Measurements from ENCODE around the gene HEATR5A. TPM values are rescaled to one million over a fixed set of nuclear protein-coding genes. Genes with fewer than 3 reads are reported as not detected.
"Not testable (repeated sequence)": the region's sequence is repeated elsewhere in the genome, so short reads cannot be mapped to it uniquely, and the experiment has no call there.

HEATR5A gene
- total and polyA plus RNA-seq, 9 of the 15 experiments (the other 6 are each of a cell fraction or from before 2014, with no cell fraction given) = 8.0 to 50.9 (median 23.0) TPM

DNA sequence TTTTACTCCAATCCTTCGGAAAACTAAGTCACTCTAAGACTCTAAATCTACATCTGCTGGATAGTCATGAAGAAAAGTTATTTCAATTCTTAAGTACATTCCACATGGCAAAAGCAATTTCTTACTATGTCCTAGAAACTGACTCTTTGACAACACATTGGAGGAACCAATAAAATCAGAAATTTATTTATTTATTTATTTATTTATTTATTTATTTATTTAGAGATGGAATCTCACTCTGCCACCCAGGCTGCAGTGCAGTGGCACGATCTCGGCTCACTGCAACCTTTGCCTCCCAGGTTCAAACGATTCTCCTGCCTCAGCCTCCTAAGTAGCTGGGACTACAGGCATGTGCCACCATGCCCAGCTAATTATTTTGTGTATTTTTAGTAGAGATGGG is 58.6 kb downstream of the HEATR5A start:
- POLR2A ChIA-PET; intact Hi-C loops (cut with micrococcal nuclease); FAIRE-seq; BruUV-seq (replicated peaks); DNase-seq (ENCODE audit: extremely low read depth in 1 of 4, low spot score in 3 of 4); H3K79me2 ChIP-seq (ENCODE audit: control insufficient read depth, insufficient read depth, low read length); H3K9me1 ChIP-seq (ENCODE audit: control insufficient read depth, insufficient read depth, low read length); H3K27me3 ChIP-seq (ENCODE audit: control insufficient read depth in 2 of 2, insufficient read depth in 2 of 2, low read length in 2 of 2); H2AFZ ChIP-seq (ENCODE audit: low read depth, low read length); CTCF ChIA-PET (ENCODE audit: low intra/inter-chr PET ratio); H3K9me3 ChIP-seq (replicated peaks; ENCODE audit: control insufficient read depth, insufficient read depth, low read depth, low read length); H3K4me3 ChIP-seq; H3K9ac ChIP-seq (ENCODE audit: insufficient read depth in 1 of 2, low read depth in 2 of 2, low read length in 2 of 2); H3K4me2 ChIP-seq (ENCODE audit: insufficient read depth, low read length); ATAC-seq; H3K4me1 ChIP-seq (replicated peaks in 1 of 2; ENCODE audit: control insufficient read depth in 2 of 2, insufficient read depth in 2 of 2, low read length in 2 of 2); H3K27ac ChIP-seq (ENCODE audit: extremely low read depth, low read depth, low read length); H4K20me1 ChIP-seq (replicated peaks; ENCODE audit: control insufficient read depth, insufficient read depth, low read length): not testable (repeated sequence)
- H3K36me3 ChIP-seq (ENCODE audit: control insufficient read depth, insufficient read depth, low read length) = peaks cover 21% of the 10 kb centered on the region; the same call in 2 of the 3 replicates
- in situ Hi-C loops (cut with MboI) = loop anchor here (25.0 kb wide), 1 partner anchor 699 kb away; no protein-coding TSS in a partner anchor
- 85% methylated on average over 4 of the region's 4 CpGs for WGBS (ENCODE audit: insufficient coverage, low coverage, missing lambda C conversion rate)

DNA sequence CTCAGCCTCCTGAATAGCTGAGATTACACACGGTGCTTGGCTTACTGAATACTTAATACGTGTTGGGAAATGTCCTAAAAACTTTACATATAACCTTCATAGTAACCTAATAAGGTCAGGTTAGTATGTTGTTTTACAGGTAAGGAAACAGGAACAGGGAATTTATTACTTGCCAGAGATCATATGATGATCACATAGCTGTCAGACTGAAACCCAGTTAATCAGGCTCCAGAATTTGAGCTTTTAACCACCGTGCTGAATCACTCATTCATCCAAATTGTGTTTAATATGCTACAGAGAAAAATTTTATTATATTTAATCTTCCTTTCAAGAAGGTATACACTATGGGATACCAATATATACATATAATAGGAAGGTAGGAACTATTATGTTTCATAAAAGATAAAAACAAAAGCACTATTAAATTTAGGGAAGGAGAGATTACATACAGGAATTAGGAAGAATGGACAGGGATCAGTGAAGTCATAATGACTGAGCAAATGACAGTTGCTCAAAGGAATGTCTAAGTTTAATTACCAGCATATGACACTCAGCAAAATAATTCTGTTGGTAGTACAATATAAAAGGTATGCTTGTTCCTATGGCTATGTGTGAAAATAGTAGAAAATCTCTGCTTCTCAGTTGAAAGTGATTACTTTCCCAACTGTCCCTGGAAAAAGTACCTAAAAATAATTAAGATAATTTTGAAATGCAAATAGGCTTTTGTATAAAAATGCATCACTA is 59.3 kb downstream of the HEATR5A start:
- ChIA-PET POLR2A (interaction anchor here (0.6 to 1.1 kb wide), 2 partner anchors 12 to 689 kb away, joined by 3 read pairs; no protein-coding TSS in a partner anchor), CTCF (ENCODE audit: low intra/inter-chr PET ratio) (no interaction called here)
- FAIRE-seq = no peak
- Histone ChIP-seq H3K4me2 (ENCODE audit: insufficient read depth, low read length) (no peak overlapping the region), H3K36me3 (ENCODE audit: control insufficient read depth, insufficient read depth, low read length) (peaks cover 21% of the 10 kb centered on the region; the same call in 2 of the 3 replicates), H4K20me1 (replicated peaks; ENCODE audit: control insufficient read depth, insufficient read depth, low read length) (no peaks in the 10 kb centered on the region), H3K9me1 (ENCODE audit: control insufficient read depth, insufficient read depth, low read length) (no peaks in the 10 kb centered on the region), H3K4me3 (no peak overlapping the region), H3K27me3 (ENCODE audit: control insufficient read depth in 2 of 2, insufficient read depth in 2 of 2, low read length in 2 of 2) (no peaks in the 10 kb centered on the region), H3K4me1 (replicated peaks in 1 of 2; ENCODE audit: control insufficient read depth in 2 of 2, insufficient read depth in 2 of 2, low read length in 2 of 2) (no peaks in the 10 kb centered on the region), H3K27ac (ENCODE audit: extremely low read depth, low read depth, low read length) (no peak overlapping the region), H3K9ac (ENCODE audit: insufficient read depth in 1 of 2, low read depth in 2 of 2, low read length in 2 of 2) (no peak overlapping the region), H3K79me2 (ENCODE audit: control insufficient read depth, insufficient read depth, low read length) (no peaks in the 10 kb centered on the region), H3K9me3 (replicated peaks; ENCODE audit: control insufficient read depth, insufficient read depth, low read depth, low read length) (no peaks in the 10 kb centered on the region), H2AFZ (ENCODE audit: low read depth, low read length) (no peak overlapping the region)
- no peak for ATAC-seq
- no peak for DNase-seq (ENCODE audit: extremely low read depth in 1 of 4, low spot score in 3 of 4)
- intact Hi-C loops (cut with micrococcal nuclease) = no loop called here
- TF ChIP-seq C11orf30 (IDR thresholded peaks at IDR 0.05; ENCODE audit: low read depth) (0 out of 2 replicates have a peak, but pooled peaks have one; percentile 14), ARID3B (CRISPR knock-in tag; IDR thresholded peaks at IDR 0.05; ENCODE audit: borderline replicate concordance) (no peak)
- WGBS (ENCODE audit: insufficient coverage, low coverage, missing lambda C conversion rate) = 53% methylated on average over 3 of the region's 3 CpGs
- in situ Hi-C loops (cut with MboI) = loop anchor here (25.0 kb wide), 1 partner anchor 699 kb away; no protein-coding TSS in a partner anchor
- no TSS peak for BruUV-seq (replicated peaks)
